Stimulated activated CD8-positive, alpha-beta memory T cell treated with anti-CD3 and anti-CD28 coated beads, Interleukin-15, amount 100 ng/mL, for 48 hours (primary cell): ENCODE measurements around the gene SLC33A1.
"Not testable (repeated sequence)": the region's sequence is repeated elsewhere in the genome, so short reads cannot be mapped to it uniquely, and the experiment has no call there.

Experiments used
- DNase-seq, 2 donors: peaks; one replicate each; pipeline ENCODE4 v3.0.0-alpha.2; 2020; ENCODE audit warnings: low read depth in 2 of 2

SLC33A1 gene

GRCh38 chr3:155862290-155862982, 8.2 kb upstream of the SLC33A1 start:
- DNase-seq, result peak; percentile 34 to 43

GRCh38 chr3:155861476-155862183, 7.4 kb upstream of the SLC33A1 start:
- no peak for DNase-seq

GRCh38 chr3:155860424-155860823, 6.2 kb upstream of the SLC33A1 start:
- DNase-seq, result not testable (repeated sequence)

GRCh38 chr3:155859859-155860258, 5.6 kb upstream of the SLC33A1 start:
- no peak for DNase-seq

DNA sequence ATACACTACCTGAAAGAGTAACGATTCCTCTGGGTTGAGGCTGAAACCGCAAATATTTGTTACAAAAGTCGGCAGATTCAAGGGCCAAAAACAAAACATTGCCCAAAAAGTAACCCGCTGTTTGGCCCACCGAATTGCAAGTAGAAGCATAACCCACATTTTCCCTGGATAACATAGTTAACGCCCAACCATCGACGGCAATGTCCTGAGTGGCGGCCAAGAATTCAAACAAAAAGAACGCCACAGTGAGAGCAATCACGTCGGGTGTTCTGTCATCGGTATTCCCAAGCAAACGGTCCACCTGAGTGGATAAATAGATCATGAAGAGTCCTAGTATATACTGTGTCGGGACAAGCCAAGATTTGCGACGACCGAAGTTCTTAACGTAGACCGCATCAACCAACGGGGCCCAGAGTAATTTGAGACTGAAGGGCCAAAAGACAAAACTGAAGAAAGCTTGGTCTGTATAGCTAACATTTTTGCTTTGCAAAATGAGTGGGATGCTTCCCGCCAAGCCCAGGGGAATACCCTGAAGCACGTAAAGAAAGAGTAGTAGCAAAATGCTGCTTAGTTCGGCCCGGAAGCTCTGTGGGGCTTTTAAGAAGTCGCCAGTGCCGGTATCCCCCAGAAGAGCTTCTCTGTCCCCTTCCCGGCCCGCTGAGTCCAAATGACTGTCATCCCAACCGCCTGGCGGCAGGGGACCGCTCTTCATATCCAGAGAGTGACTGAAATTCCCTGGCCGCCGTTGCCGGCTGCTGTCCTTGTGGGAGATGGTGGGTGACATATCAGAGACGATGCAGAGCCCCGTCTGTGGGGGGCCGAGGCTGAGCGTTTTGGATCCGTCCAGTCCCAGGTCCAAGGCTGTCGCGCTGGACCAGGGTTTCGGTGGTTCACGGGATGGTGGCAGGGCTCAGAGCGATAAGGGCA, 750 bp downstream of the SLC33A1 start:
- peak in 1 of 2 donors; percentile 6 for DNase-seq

- DNase-seq, result no peak
These were observed 1.9 kb downstream of the SLC33A1 start for GRCh38 chr3:155852341-155852740.

DNA sequence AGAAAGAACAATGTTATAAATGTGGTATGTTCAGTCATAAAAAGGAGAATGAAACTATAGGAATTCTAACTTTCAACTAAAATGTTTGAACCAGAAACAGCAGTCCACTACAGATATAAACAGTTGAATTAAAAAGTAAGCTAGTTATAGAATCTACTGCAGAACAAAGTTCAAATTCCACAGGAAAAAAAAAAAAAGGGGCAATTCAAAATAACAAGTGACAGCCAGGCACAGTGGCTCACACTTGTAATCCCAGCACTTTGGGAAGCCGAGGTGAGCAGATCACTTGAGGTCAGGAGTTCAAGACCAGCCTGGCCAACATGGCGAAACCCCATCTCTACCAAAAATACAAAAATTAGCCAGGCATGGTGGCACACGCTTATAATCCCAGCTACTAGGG, 4.8 kb downstream of the SLC33A1 start:
- not testable (repeated sequence) for DNase-seq

GRCh38 chr3:155847993-155848392, 6.2 kb downstream of the SLC33A1 start:
- no peak for DNase-seq

- no peak for DNase-seq
These were observed 8.1 kb downstream of the SLC33A1 start for GRCh38 chr3:155846119-155846518.

DNA sequence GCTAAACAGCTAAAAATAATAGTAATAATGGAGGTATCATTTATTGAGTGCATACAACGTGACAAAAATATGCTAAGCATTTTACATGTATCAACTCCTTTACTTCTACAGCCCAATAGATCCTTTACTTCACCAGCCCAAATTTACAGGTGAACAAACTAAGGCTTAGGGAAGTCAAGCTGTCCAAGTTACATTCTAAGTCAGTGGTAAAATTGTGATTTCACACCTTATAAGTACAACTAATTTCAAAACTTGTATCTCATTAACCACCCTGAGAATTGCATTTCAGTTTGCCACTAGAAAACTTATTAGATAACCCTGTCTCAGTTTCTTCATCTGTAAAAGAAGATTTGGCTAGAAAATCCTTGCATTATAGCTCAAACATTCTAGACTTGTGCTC, 10.7 kb downstream of the SLC33A1 start:
- no peak for DNase-seq

- no peak for DNase-seq
These were observed 18.7 kb downstream of the SLC33A1 start for GRCh38 chr3:155835341-155836071.

GRCh38 chr3:155828490-155829098, 25.6 kb downstream of the SLC33A1 start:
- not testable (repeated sequence) for DNase-seq

- DNase-seq, result no peak
These were observed 39.1 kb downstream of the SLC33A1 start for GRCh38 chr3:155815030-155815545.

DNA sequence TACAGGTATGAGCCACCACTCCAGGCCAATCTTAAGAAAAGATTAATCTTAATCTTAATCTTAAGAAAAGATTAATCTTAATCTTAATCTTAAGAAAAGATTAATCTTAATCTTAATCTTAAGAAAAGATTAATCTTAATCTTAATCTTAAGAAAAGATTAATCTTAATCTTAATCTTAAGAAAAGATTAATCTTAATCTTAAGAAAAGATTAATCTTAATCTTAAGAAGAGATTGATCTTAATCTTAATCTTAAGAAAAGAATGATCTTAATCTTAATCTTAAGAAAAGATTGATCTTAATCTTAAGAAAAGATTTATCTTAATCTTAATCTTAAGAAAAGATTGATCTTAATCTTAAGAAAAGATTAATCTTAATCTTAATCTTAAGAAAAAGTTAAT, 41.0 kb downstream of the SLC33A1 start:
- not testable (repeated sequence) for DNase-seq

- DNase-seq, result no peak
These were observed 45.0 kb downstream of the SLC33A1 start for GRCh38 chr3:155809181-155809580.

GRCh38 chr3:155807823-155808222, 46.4 kb downstream of the SLC33A1 start:
- no peak for DNase-seq

DNA sequence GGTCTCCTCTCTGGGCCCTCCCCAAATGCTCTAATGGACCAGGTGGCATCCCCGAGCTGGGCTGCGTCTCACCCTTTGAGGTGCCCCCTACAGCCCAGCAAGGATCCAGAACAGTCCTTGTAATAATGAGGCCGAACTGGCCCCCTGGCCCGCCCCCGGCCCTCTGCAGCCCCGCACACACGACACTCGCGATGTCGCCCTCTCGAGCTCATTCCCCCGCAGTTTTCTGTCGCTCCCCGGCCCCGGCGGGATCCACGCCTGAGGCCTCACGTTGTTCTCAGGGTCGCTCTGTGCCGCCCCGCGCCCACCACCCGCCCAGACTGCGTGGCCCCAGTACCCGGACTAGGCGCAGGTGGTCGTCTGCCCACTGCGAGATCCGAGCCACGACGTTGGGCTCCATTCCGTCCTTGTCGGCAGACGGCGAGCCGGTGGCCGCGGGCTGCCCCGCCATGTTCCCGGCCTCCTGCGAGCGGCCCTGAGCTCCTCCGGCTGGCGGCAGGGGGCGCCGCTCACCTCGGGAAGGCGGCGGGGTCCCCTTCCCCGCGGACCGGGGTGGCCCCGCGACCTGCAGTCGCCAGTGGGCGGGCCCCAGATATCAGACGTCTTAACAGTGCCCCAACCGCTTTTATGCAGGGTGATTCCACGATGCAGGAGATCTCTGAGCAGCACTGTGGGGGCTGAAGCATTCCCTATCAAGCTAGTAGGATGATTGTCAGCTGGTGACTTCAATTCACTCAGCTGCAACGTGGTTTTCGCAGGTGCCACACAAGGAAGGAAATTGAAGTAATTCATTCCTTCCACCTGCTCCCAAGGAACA, 48.2 kb downstream of the SLC33A1 start, which contains the start of gene C3orf33:
Gene C3orf33 (minus strand): TSS at position 477 of the 817 bp plus-strand sequence. CDS start 26 bp downstream, at position 451.
- peak; percentile 70 to 75 for DNase-seq

- DNase-seq, result peak in 1 of 2 donors; percentile 25
These were observed 48.9 kb downstream of the SLC33A1 start for GRCh38 chr3:155805204-155805801.

DNA sequence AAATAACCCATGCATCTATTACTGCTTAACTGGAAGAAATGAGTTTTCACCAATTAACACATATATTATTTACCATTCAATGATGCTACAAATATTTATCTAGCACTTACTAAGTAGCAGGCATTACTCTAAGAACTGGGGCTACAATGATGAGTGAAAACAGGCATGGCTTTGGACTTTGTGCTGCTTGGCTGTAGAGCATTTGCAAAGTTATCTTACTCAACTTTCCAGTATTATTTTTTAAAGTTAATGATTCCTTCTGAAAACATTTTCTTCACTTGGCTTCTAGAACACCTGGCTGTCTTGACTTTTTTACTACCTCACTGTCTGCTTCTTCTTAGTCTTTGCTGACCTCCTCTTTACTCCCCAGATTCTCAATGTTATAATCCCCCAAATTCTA, 49.9 kb downstream of the SLC33A1 start:
- DNase-seq, result no peak
